GM10266 (cell line): ENCODE measurements around the gene SEC61A1.
A peak's percentile ranks its signal among the peaks of the same experiment; 100 is the strongest.

Experiments used
- DNase-seq: peaks from one replicate; pipeline ENCODE4 v3.0.0; 2012; ENCODE audit errors: extremely low spot score
- CTCF ChIP-seq: IDR thresholded peaks from 2 replicates; pipeline ENCODE4 v1.5.1; 2012; ENCODE audit warnings: mild to moderate bottlenecking, low read depth; ENCODE audit not compliant: control insufficient read depth, insufficient read depth; ENCODE audit errors: missing control alignments

Gene SEC61A1

DNA sequence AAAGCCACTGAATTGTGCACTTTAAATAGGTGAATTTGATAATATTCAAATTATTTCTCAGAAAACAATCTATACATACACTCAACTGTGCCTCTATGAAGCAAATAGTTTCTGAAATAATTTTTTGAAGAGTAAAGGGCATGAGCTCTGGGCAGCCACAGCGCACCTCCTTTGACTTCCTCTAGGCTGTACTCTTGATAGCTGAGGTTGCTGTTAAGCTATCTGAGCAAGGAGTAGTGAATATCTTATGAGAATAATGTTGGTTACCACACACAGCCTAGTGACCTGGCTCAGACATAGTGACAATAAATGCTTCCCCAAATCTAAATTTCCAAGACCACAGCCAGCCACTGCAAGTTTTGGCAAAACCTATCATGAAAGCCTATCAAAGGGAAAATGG, 11.6 kb upstream of the SEC61A1 start:
- no peak for DNase-seq
- no peak for TF ChIP-seq CTCF

DNA sequence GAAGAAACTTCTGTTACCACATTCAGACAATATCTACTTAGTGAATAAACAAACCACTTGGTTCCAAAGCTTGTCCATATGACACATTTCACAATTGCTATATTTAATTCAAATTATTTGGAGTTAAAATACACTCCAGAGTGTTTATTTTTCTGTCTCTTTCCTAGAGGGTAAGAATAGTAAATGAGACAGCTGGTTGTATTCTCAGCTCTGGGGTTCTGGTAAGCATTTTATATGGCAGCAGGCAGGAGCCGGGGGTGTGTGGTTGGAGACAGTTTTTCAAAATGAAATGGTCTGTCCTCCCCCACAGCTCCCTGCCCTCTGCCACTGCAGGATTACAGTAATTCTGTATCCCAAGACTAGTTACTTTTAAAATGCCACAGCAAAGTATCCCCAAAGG, 10.9 kb upstream of the SEC61A1 start:
- no peak for TF ChIP-seq CTCF

DNA sequence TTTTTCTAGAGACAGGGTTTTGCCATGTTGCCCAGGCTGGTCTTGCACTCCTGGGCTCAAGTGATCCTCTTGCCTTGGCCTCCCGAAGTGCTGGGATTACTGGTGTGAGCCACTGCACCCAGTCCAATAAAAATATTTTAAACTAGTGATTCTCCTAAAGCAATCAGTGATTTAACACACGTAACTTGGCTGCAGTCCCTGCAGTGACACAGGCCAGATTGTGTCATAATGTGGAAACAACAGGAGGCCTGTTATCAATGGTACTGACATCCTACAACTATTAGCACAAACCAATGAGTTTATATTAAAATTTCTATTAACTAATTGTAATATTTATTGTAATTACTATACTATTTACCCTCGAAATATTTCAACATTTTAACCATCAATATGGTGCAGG, 1.6 kb upstream of the SEC61A1 start:
- TF ChIP-seq CTCF: no peak
- DNase-seq: no peak

More for the DNA sequence above, 10.9 kb upstream of the SEC61A1 start:
- no peak for DNase-seq

GRCh38 chr3:128051459-128051836, 789 bp upstream of the SEC61A1 start:
- DNase-seq: no peak
- no peak for TF ChIP-seq CTCF

- peak; percentile 39 for DNase-seq
- TF ChIP-seq CTCF: no peak
Observed at GRCh38 chr3:128052595-128053351, 536 bp downstream of the SEC61A1 start.

DNA sequence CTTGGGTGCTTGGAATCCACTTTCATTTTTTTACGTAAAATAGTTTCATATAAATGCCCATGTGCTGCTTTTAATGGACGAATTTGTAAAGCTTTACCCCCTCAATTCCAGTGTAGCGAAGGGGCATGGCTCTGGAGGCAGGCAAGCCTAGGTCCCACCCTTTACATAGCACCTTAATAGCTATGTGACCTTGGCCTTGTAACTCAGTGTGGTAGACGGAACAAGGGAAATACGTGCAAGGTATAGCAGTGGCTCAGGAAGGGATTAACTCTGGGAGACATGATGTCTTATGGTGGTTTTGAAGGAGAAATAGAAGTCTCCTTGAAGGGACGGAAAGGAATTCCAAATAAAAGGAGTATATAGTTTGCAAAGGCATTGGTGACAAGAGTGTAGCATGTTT, 1.4 kb downstream of the SEC61A1 start:
- TF ChIP-seq CTCF: no peak
- DNase-seq: no peak

DNA sequence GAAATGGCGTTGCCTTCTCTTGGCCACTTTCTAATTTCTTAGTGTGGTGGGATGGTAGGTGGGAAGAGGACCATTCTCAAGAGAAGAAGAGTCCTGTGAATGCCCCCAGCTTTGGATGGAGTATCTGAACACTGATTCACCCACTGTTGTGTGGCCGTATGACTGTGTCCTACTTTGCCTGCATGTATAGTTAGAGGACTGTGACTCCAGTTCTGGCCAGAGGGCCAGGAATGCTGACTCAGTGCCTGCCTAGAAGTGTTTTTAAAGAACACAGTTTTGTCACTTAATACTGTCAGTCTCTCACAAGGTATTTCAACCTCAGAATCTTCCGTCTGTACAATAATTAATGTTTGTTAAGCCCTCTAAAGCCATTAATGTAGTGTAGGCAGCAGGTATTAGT, 2.1 kb downstream of the SEC61A1 start:
- no peak for DNase-seq
- TF ChIP-seq CTCF: no peak
